Astrocyte (in vitro differentiated cells and primary cell): ENCODE results near the gene BSG. TPM values are rescaled to one million over a fixed set of nuclear protein-coding genes. Genes with fewer than 3 reads are reported as not detected.

Experiments
- DNase-seq: peaks from one replicate; pipeline ENCODE4 v3.0.0-alpha.2; 2010; ENCODE audit warnings: low read depth
- FAIRE-seq: peaks from 2 replicates; lab custom pipeline; 2011; peaks lifted over from hg19 to GRCh38; lab: Jason Lieb, UNC
- H2AFZ ChIP-seq: 2 replicates; pipeline ENCODE4 v1.6.0; 2012; ENCODE audit warnings: low read depth, low read length, inconsistent platforms
- H3K27ac ChIP-seq: 2 replicates; pipeline ENCODE4 v1.5.1; 2011; ENCODE audit warnings: low read depth, low read length, inconsistent platforms
- H3K27me3 ChIP-seq: 2 replicates; pipeline ENCODE4 v1.6.0; 2011; ENCODE audit warnings: low read length, inconsistent platforms; ENCODE audit not compliant: insufficient read depth
- H3K36me3 ChIP-seq: 2 replicates; pipeline ENCODE4 v1.5.1; 2011; ENCODE audit warnings: low read length, inconsistent platforms; ENCODE audit not compliant: insufficient read depth
- H3K4me1 ChIP-seq: 2 replicates; pipeline ENCODE4 v1.5.1; 2011; ENCODE audit warnings: low read length, inconsistent platforms; ENCODE audit not compliant: insufficient read depth
- H3K4me2 ChIP-seq: 2 replicates; pipeline ENCODE4 v1.6.0; 2012; ENCODE audit warnings: low read length, inconsistent platforms
- H3K4me3 ChIP-seq: 2 replicates; pipeline ENCODE4 v1.5.1; 2011; ENCODE audit warnings: low read depth, mild to moderate bottlenecking, low read length, inconsistent platforms; ENCODE audit not compliant: insufficient read depth
- H3K79me2 ChIP-seq: 2 replicates; pipeline ENCODE4 v1.6.0; 2012; ENCODE audit warnings: mild to moderate bottlenecking, low read length, inconsistent platforms; ENCODE audit not compliant: insufficient read depth
- H3K9ac ChIP-seq: 2 replicates; pipeline ENCODE4 v1.6.0; 2012; ENCODE audit warnings: mild to moderate bottlenecking, low read length, inconsistent platforms
- H3K9me3 ChIP-seq: 2 replicates; pipeline ENCODE4 v1.5.1; 2012; ENCODE audit warnings: low read depth, mild to moderate bottlenecking, low read length, inconsistent platforms; ENCODE audit not compliant: insufficient read depth
- H4K20me1 ChIP-seq: 2 replicates; pipeline ENCODE4 v1.6.0; 2012; ENCODE audit warnings: low read length, inconsistent platforms; ENCODE audit not compliant: insufficient read depth
- H3K27ac Mint-ChIP-seq: one replicate; pipeline ENCODE4 v1.8.0; 2021; ENCODE audit warnings: mild to moderate bottlenecking, mixed read lengths; ENCODE audit not compliant: unreplicated experiment
- H3K27me3 Mint-ChIP-seq: one replicate; pipeline ENCODE4 v1.8.0; 2021; ENCODE audit warnings: low read depth, mixed read lengths; ENCODE audit not compliant: unreplicated experiment
- H3K36me3 Mint-ChIP-seq: one replicate; pipeline ENCODE4 v1.8.0; 2021; ENCODE audit warnings: low read depth, mixed read lengths; ENCODE audit not compliant: unreplicated experiment
- H3K4me1 Mint-ChIP-seq: one replicate; pipeline ENCODE4 v1.8.0; 2021; ENCODE audit warnings: low read depth, mixed read lengths; ENCODE audit not compliant: unreplicated experiment
- H3K4me3 Mint-ChIP-seq: one replicate; pipeline ENCODE4 v1.8.0; 2021; ENCODE audit warnings: mild to moderate bottlenecking, moderate library complexity, mixed read lengths; ENCODE audit not compliant: unreplicated experiment
- H3K9me3 Mint-ChIP-seq: one replicate; pipeline ENCODE4 v1.8.0; 2021; ENCODE audit warnings: mild to moderate bottlenecking, mixed read lengths; ENCODE audit not compliant: unreplicated experiment
- EZH2 ChIP-seq: IDR thresholded peaks from 2 replicates; pipeline ENCODE4 v1.6.1; 2012; ENCODE audit warnings: mild to moderate bottlenecking, low read length, inconsistent platforms; ENCODE audit not compliant: insufficient read depth
- total RNA-seq: library from RNA; stranded (reverse); gene quantifications from 2 replicates; pipeline ENCODE4 v1.2.1, GENCODE V29; 2021
- TF ChIP-seq, protein P1 (sequence below): IDR thresholded peaks from 2 replicates; pipeline ENCODE4 v1.5.1; 2011; ENCODE audit warnings: low read depth, mild to moderate bottlenecking, inconsistent platforms, low read length, moderate library complexity; ENCODE audit not compliant: insufficient read depth

The BSG gene
- total RNA-seq, 1 donor from 2014 or later = 807 TPM

DNA sequence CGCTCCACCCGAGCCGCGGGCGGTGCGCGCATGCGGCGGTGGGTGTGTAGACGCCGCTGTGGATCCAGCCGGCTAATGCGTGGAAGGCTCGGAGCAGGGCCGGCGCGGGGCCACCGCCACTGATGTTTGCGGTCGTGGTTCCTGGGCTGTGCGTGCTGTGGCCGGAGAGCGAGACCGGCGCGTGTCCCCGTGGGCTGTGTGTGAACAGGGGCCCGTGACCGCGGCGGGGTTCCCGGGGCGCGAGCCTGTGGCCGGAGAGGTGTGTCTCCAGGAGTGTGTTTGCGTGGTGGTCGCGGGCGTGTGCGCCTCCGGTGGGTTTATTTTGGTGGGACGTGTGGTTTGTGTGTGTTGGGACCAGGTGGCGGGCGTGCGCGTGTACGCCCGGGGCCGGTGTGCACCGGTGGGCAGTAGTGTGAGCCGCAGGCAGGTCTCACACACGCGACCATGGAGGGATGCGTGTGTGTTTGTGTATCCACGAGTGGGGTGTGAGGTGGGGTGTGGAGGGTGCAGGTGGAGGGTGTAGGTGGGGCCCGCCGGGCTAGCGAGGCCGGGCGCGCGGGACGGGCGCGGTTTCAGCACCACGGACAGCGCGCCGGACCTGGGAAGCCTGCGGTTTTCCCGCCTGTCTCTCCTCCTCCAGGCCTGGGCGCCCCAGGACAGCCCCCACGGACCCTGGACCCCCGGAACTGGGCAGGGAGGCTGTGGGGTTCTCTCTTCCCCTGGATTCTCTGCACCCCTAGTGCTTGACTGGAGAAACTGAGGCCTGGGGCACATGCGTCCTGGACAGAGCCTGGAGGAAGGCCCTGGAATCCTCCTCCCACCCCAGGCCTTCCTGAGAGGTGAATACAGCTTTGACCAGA is 18.9 kb downstream of the BSG start:
- FAIRE-seq = no peak

DNA sequence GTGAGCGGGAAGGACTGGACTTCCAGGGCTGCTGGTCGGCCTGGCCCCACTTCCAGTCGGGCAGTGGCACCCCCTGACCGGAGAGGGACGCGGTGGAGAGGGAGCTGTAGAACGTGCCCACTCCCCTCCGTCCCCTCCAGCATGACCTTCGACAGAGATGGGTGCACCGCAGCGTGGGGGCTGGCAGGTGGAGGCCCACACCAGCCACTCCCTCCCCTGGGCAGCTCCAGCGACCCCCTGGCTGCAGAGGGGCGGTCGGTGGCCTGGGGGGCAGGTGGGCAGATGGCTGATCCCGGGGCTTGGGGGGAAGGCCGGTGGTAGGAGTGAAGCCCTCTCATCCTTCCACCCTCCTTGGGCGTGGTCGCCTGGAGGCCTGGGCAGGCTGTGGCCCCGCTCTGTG is 19.7 kb downstream of the BSG start:
- H3K27me3 ChIP-seq = peaks cover 3% of the 10 kb centered on the region
- Mint-ChIP-seq H3K4me1 (no peaks in the 10 kb centered on the region), H3K27ac (no peak overlapping the region), H3K27me3 (peaks cover 32% of the 10 kb centered on the region), H3K9me3 (no peaks in the 10 kb centered on the region), H3K36me3 (no peaks in the 10 kb centered on the region), H3K4me3 (no peak overlapping the region)
- H3K9ac ChIP-seq = no peak overlapping the region
- peaks cover 60% of the 10 kb centered on the region for H4K20me1 ChIP-seq
- H3K4me2 ChIP-seq = no peak overlapping the region
- H3K27ac ChIP-seq = no peak overlapping the region
- no peak overlapping the region for H3K4me3 ChIP-seq
- no peaks in the 10 kb centered on the region for H3K36me3 ChIP-seq
- no peaks in the 10 kb centered on the region for H3K9me3 ChIP-seq
- no peaks in the 10 kb centered on the region for H3K79me2 ChIP-seq
- TF ChIP-seq EZH2 = no peak
- TF ChIP-seq, protein P1, sequence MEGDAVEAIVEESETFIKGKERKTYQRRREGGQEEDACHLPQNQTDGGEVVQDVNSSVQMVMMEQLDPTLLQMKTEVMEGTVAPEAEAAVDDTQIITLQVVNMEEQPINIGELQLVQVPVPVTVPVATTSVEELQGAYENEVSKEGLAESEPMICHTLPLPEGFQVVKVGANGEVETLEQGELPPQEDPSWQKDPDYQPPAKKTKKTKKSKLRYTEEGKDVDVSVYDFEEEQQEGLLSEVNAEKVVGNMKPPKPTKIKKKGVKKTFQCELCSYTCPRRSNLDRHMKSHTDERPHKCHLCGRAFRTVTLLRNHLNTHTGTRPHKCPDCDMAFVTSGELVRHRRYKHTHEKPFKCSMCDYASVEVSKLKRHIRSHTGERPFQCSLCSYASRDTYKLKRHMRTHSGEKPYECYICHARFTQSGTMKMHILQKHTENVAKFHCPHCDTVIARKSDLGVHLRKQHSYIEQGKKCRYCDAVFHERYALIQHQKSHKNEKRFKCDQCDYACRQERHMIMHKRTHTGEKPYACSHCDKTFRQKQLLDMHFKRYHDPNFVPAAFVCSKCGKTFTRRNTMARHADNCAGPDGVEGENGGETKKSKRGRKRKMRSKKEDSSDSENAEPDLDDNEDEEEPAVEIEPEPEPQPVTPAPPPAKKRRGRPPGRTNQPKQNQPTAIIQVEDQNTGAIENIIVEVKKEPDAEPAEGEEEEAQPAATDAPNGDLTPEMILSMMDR = no peak
- no peak overlapping the region for H2AFZ ChIP-seq
- H3K4me1 ChIP-seq = peaks cover 16% of the 10 kb centered on the region
- FAIRE-seq (no peak), DNase-seq (no peak)

More for the DNA sequence above, 18.9 kb downstream of the BSG start:
- Mint-ChIP-seq H3K4me3 (peak overlapping the region; percentile 76), H3K4me1 (peaks cover 3% of the 10 kb centered on the region), H3K27ac (peak overlapping the region; percentile 62), H3K27me3 (peaks cover 30% of the 10 kb centered on the region), H3K36me3 (no peaks in the 10 kb centered on the region), H3K9me3 (no peaks in the 10 kb centered on the region)
- Histone ChIP-seq H3K9ac (no peak overlapping the region), H3K27ac (no peak overlapping the region), H4K20me1 (peaks cover 56% of the 10 kb centered on the region), H3K4me3 (no peak overlapping the region), H3K4me1 (peaks cover 22% of the 10 kb centered on the region), H3K36me3 (no peaks in the 10 kb centered on the region), H3K9me3 (no peaks in the 10 kb centered on the region), H3K4me2 (peak overlapping the region; percentile 76), H3K79me2 (no peaks in the 10 kb centered on the region), H2AFZ (no peak overlapping the region), H3K27me3 (no peaks in the 10 kb centered on the region)
- TF ChIP-seq, protein P1 = no peak
- TF ChIP-seq EZH2 = peak; percentile 53
- DNase-seq = no peak

DNA sequence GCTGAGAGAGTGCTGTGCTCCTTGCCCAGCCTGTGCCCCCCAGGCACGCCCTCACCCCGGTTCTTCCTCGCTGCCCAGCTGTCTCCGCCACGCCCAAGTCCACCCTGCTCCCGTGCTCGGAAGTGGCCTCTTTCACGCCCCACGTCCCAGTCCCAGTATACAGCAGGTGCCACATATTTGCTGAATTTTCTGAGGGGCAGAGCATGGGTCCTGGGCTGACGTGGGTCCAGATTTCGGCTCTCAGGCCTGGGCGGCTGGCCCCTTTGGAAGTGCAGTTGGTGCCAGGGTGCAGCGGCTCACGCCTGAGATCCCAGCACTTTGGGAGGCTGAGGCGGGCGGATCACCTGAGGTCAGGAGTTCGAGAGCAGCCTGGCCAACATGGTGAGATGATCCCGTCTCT is 20.7 kb downstream of the BSG start:
- H3K9ac ChIP-seq = no peak overlapping the region
- H3K9me3 ChIP-seq = no peaks in the 10 kb centered on the region
- no peak overlapping the region for H3K4me3 Mint-ChIP-seq
- no peak overlapping the region for H3K27ac Mint-ChIP-seq
- no peak overlapping the region for H3K4me3 ChIP-seq
- H3K27me3 ChIP-seq = peaks cover 3% of the 10 kb centered on the region
- H3K79me2 ChIP-seq = no peaks in the 10 kb centered on the region
- no peak overlapping the region for H3K4me2 ChIP-seq
- peaks cover 16% of the 10 kb centered on the region for H3K4me1 ChIP-seq
- H3K27ac ChIP-seq = no peak overlapping the region
- DNase-seq = no peak
- no peaks in the 10 kb centered on the region for H3K36me3 Mint-ChIP-seq
- H3K4me1 Mint-ChIP-seq = no peaks in the 10 kb centered on the region
- no peak overlapping the region for H2AFZ ChIP-seq
- no peaks in the 10 kb centered on the region for H3K9me3 Mint-ChIP-seq
- no peak for FAIRE-seq
- peaks cover 70% of the 10 kb centered on the region for H4K20me1 ChIP-seq
- H3K36me3 ChIP-seq = no peaks in the 10 kb centered on the region
- TF ChIP-seq, protein P1 = no peak
- TF ChIP-seq EZH2 = no peak
- peaks cover 32% of the 10 kb centered on the region for H3K27me3 Mint-ChIP-seq
